Progenitor cell of endocrine pancreas (in vitro differentiated cells): ENCODE measurements around the gene FSTL5. TPM values are rescaled to one million over a fixed set of nuclear protein-coding genes. Genes with fewer than 3 reads are reported as not detected.

Source experiments
- DNase-seq: peaks from one replicate; pipeline ENCODE4 v3.0.0; 2021; ENCODE audit warnings: low spot score; ENCODE audit not compliant: unreplicated experiment
- H3K27ac Mint-ChIP-seq: 2 replicates; pipeline ENCODE4 v1.8.0; 2021; ENCODE audit warnings: mild to moderate bottlenecking, moderate library complexity, mixed read lengths
- H3K27me3 Mint-ChIP-seq: 2 replicates; pipeline ENCODE4 v1.8.0; 2021; ENCODE audit warnings: mixed read lengths
- H3K36me3 Mint-ChIP-seq: 2 replicates; pipeline ENCODE4 v1.8.0; 2022; ENCODE audit warnings: mixed read lengths; ENCODE audit not compliant: insufficient read depth
- H3K4me1 Mint-ChIP-seq: 2 replicates; pipeline ENCODE4 v1.8.0; 2021; ENCODE audit warnings: low read depth, mixed read lengths
- H3K4me3 Mint-ChIP-seq: 2 replicates; pipeline ENCODE4 v1.8.0; 2021; ENCODE audit warnings: low read depth, mild to moderate bottlenecking, moderate library complexity, mixed read lengths
- H3K9me3 Mint-ChIP-seq: 2 replicates; pipeline ENCODE4 v1.8.0; 2021; ENCODE audit warnings: low read depth, mixed read lengths
- total RNA-seq: library from RNA; stranded (reverse); gene quantifications from 2 replicates; pipeline ENCODE4 v1.2.1, GENCODE V29; 2021
- TF ChIP-seq, protein P1 (sequence below): fragments of 200-600 bp; sonication (generic); IDR thresholded peaks from one replicate; pipeline ENCODE4 v1.5.0; 2021; ENCODE audit warnings: antibody characterized with exemption, mild to moderate bottlenecking; ENCODE audit not compliant: unreplicated experiment

Gene FSTL5
- total RNA-seq, 1 donor from 2014 or later = 15.5 TPM

DNA sequence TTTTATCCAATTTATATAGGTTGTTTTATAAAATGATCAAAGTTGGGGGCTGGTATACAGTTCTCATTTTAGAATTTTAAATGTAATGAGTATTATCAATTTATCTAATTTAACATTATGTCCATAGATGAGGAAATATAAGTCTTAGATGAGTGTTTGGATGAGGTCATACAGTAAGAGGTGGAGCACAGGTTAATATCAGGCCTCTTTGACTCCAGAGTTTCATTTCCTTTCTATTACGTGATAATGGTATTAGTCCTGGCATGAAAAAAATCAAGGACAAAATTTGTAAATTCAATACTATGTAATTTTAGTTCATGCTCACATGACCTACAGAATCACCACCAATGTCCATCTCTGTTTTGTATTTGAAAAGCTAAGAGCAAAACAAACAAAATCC lies 269.8 kb downstream of the FSTL5 start:
- TF ChIP-seq, protein P1, sequence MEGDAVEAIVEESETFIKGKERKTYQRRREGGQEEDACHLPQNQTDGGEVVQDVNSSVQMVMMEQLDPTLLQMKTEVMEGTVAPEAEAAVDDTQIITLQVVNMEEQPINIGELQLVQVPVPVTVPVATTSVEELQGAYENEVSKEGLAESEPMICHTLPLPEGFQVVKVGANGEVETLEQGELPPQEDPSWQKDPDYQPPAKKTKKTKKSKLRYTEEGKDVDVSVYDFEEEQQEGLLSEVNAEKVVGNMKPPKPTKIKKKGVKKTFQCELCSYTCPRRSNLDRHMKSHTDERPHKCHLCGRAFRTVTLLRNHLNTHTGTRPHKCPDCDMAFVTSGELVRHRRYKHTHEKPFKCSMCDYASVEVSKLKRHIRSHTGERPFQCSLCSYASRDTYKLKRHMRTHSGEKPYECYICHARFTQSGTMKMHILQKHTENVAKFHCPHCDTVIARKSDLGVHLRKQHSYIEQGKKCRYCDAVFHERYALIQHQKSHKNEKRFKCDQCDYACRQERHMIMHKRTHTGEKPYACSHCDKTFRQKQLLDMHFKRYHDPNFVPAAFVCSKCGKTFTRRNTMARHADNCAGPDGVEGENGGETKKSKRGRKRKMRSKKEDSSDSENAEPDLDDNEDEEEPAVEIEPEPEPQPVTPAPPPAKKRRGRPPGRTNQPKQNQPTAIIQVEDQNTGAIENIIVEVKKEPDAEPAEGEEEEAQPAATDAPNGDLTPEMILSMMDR = no peak
- DNase-seq = no peak
- no peaks in the 10 kb centered on the region for H3K36me3 Mint-ChIP-seq
- no peak overlapping the region for H3K27ac Mint-ChIP-seq
- H3K27me3 Mint-ChIP-seq = no peaks in the 10 kb centered on the region
- H3K4me3 Mint-ChIP-seq = no peak overlapping the region
- H3K4me1 Mint-ChIP-seq = peaks cover 1% of the 10 kb centered on the region
- no peaks in the 10 kb centered on the region for H3K9me3 Mint-ChIP-seq

DNA sequence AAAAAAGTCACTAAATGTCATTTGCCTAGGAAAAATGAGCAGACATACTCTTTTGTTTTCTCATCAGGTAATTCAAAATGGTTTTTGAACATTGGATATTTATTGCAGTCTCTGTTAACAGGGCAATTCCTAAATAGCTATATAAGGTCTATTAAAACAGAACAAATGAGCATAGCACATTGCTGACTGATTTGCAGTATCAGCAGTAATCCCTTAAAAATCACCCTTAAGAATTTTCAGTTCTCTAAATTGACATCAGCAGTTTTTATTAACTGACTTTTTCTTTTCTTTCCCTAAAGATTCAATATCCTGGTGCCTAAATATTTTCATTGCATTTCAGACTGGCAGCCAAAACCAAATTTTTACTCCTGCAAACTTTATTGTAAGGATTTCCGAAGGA lies 270.2 kb downstream of the FSTL5 start:
- no peaks in the 10 kb centered on the region for H3K9me3 Mint-ChIP-seq
- TF ChIP-seq, protein P1 = no peak
- no peaks in the 10 kb centered on the region for H3K36me3 Mint-ChIP-seq
- H3K27me3 Mint-ChIP-seq = no peaks in the 10 kb centered on the region
- no peak for DNase-seq
- H3K27ac Mint-ChIP-seq = no peak overlapping the region
- H3K4me3 Mint-ChIP-seq = no peak overlapping the region
- peaks cover 1% of the 10 kb centered on the region for H3K4me1 Mint-ChIP-seq

GRCh38 chr4:161892951-161893350 lies 270.8 kb downstream of the FSTL5 start:
- no peak overlapping the region for H3K4me3 Mint-ChIP-seq
- H3K36me3 Mint-ChIP-seq = no peaks in the 10 kb centered on the region
- TF ChIP-seq, protein P1 = no peak
- H3K9me3 Mint-ChIP-seq = no peaks in the 10 kb centered on the region
- H3K27ac Mint-ChIP-seq = no peak overlapping the region
- H3K27me3 Mint-ChIP-seq = no peaks in the 10 kb centered on the region
- no peak for DNase-seq
- H3K4me1 Mint-ChIP-seq = peaks cover 1% of the 10 kb centered on the region

DNA sequence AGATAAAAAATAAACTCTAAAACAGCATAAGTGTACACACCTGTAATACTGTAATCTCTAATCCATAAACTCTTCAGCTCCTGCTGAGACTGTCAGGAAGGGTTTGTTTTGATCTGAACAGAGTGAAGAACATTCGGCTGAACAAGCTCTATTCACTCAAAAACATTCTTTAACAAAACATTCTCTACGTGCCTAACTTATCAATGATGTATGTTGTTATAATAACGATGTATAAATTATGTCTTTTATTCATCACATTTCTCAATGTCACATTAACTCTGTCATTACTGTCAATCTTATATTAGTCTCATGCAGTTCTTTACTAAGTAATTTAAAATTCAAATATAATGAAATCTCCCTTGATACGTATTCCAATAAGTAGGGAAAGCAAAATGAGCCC lies 280.6 kb downstream of the FSTL5 start:
- Mint-ChIP-seq H3K4me1 (no peaks in the 10 kb centered on the region), H3K27me3 (no peaks in the 10 kb centered on the region), H3K9me3 (no peaks in the 10 kb centered on the region), H3K27ac (no peak overlapping the region), H3K4me3 (no peak overlapping the region), H3K36me3 (no peaks in the 10 kb centered on the region)
- TF ChIP-seq, protein P1 = no peak
- DNase-seq = no peak

DNA sequence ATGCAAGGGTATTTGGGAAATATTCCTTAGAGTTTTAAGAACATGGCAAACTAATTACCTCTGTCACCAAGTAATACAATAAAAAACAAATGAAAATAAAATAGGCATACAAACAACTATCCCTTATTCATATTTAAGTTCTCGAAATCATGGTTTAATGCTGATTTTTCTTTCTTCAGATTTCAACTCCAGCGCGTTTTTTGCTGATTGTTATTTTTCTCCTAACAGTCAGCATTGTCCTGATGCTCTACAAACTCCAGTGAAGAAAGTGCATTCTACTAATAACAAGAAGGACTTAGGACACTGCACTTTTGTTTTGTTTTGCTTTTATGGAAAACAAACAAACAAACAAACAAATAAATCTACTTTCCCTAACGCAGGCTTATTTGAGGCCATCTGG lies 282.4 kb downstream of the FSTL5 start:
- Mint-ChIP-seq H3K9me3 (no peaks in the 10 kb centered on the region), H3K27ac (no peak overlapping the region), H3K27me3 (no peaks in the 10 kb centered on the region), H3K4me1 (no peaks in the 10 kb centered on the region), H3K36me3 (no peaks in the 10 kb centered on the region), H3K4me3 (no peak overlapping the region)
- TF ChIP-seq, protein P1 = no peak
- no peak for DNase-seq
